Neural crest cell (in vitro differentiated cells): ENCODE measurements around the gene ADD1. TPM values are rescaled to one million over a fixed set of nuclear protein-coding genes. Genes with fewer than 3 reads are reported as not detected.
"Not testable (repeated sequence)": the region's sequence is repeated elsewhere in the genome, so short reads cannot be mapped to it uniquely, and the experiment has no call there.

Source experiments
- DNase-seq: peaks from one replicate; pipeline ENCODE4 v3.0.0; 2021; ENCODE audit warnings: low read depth, mixed read lengths, low spot score
- H3K27ac Mint-ChIP-seq: one replicate; pipeline ENCODE4 v1.8.0; 2021; ENCODE audit warnings: mild to moderate bottlenecking, mixed read lengths; ENCODE audit not compliant: unreplicated experiment
- H3K27me3 Mint-ChIP-seq: 2 replicates; pipeline ENCODE4 v1.8.0; 2021; ENCODE audit warnings: low read depth, mild to moderate bottlenecking, mixed read lengths
- H3K36me3 Mint-ChIP-seq: 2 replicates; pipeline ENCODE4 v1.8.0; 2021; ENCODE audit warnings: low read depth, mild to moderate bottlenecking, mixed read lengths
- H3K4me1 Mint-ChIP-seq: 2 replicates; pipeline ENCODE4 v1.8.0; 2021; ENCODE audit warnings: mixed read lengths
- H3K4me3 Mint-ChIP-seq: one replicate; pipeline ENCODE4 v1.8.0; 2021; ENCODE audit warnings: mild to moderate bottlenecking, mixed read lengths
- H3K9me3 Mint-ChIP-seq: 2 replicates; pipeline ENCODE4 v1.8.0; 2021; ENCODE audit warnings: mixed read lengths
- CTCF ChIP-seq: fragments of 200-600 bp; sonication (generic); conservative IDR thresholded peaks from 2 replicates; pipeline ENCODE4 v1.5.0; 2021; ENCODE audit warnings: antibody characterized with exemption, mild to moderate bottlenecking
- total RNA-seq: library from RNA; stranded (reverse); gene quantifications from 2 replicates; pipeline ENCODE4 v1.2.1, GENCODE V29; 2021

Gene ADD1
- total RNA-seq, 1 donor from 2014 or later: 230 TPM

- no peak for DNase-seq
- no peak for TF ChIP-seq CTCF
- peaks cover 8% of the 10 kb centered on the region for H3K36me3 Mint-ChIP-seq
- H3K27ac Mint-ChIP-seq: no peak overlapping the region
- H3K4me3 Mint-ChIP-seq: peak overlapping the region; percentile 41
- no peaks in the 10 kb centered on the region for H3K4me1 Mint-ChIP-seq
- H3K27me3 Mint-ChIP-seq: no peaks in the 10 kb centered on the region
- H3K9me3 Mint-ChIP-seq: no peaks in the 10 kb centered on the region
These were observed 99.9 kb downstream of the ADD1 start for GRCh38 chr4:2943364-2944090.

DNA sequence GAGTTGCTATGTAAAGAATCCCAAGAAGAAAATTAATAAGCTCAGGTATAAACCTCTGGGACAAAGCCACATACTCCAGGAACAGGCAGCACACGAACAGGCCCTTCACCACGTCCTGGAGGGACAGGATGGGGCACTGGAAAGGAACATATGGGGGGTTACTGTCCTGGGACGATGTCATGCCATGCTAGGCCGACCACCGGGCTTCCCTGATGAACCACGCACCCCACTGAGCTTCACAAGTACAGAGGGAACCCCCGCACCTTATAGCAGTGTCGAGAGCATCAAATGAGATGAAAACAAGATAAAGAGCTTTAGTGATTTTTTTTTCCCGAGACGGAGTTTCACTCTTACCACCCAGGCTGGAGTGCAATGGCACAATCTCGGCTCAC, 100.4 kb downstream of the ADD1 start:
- no peak for DNase-seq
- H3K4me3 Mint-ChIP-seq: peak overlapping the region; percentile 41
- no peaks in the 10 kb centered on the region for H3K4me1 Mint-ChIP-seq
- no peaks in the 10 kb centered on the region for H3K27me3 Mint-ChIP-seq
- TF ChIP-seq CTCF: no peak
- H3K36me3 Mint-ChIP-seq: peaks cover 8% of the 10 kb centered on the region
- peak overlapping the region; percentile 83 for H3K27ac Mint-ChIP-seq
- H3K9me3 Mint-ChIP-seq: no peaks in the 10 kb centered on the region

DNA sequence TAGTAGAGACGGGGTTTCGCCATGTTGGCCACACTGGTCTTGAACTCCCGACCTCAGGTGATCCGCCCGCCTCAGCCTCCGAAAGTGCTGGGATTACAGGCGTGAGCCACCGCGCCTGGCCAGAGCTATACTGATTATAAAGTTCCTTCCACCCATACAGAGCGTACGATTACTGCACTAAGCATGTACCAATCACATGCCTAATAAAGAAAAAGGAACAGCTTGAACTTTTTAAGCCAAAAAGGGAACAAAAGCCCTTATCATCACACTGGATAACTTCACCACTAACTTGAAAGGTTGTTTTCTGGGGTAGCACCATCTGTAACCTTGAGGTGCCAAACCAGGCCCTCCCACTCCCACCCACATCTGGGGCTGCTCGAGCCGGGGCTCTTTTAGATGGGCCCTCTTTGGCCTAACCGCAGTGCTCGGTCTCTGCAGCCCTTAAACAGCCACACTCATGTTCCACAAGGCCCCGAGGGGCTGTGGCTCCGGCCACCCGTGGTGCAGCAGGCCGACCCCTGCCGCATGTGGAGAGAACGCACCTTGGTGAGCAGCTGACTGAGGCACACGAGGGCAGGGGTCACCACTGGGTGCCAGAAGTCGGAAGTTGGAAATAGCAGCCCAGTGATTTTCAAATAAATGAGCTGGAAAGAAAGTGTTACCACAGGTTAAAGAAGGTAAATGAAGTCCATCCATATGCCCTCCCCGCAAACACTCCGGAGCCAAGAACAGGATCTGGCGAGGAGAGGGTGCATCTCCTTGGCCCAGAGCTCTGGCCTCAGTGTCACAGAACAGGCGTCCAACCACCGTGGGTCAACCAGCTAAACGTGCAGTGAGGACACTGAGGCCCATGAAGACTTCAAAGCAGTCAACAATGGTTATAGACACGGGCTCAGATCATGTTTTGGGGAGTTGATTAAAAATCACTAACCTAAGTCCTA, 101.2 kb downstream of the ADD1 start:
- Mint-ChIP-seq H3K36me3 (peaks cover 8% of the 10 kb centered on the region), H3K27me3 (no peaks in the 10 kb centered on the region), H3K4me3 (no peak overlapping the region), H3K4me1 (no peaks in the 10 kb centered on the region), H3K27ac (no peak overlapping the region), H3K9me3 (no peaks in the 10 kb centered on the region)
- TF ChIP-seq CTCF: no peak
- no peak for DNase-seq

DNA sequence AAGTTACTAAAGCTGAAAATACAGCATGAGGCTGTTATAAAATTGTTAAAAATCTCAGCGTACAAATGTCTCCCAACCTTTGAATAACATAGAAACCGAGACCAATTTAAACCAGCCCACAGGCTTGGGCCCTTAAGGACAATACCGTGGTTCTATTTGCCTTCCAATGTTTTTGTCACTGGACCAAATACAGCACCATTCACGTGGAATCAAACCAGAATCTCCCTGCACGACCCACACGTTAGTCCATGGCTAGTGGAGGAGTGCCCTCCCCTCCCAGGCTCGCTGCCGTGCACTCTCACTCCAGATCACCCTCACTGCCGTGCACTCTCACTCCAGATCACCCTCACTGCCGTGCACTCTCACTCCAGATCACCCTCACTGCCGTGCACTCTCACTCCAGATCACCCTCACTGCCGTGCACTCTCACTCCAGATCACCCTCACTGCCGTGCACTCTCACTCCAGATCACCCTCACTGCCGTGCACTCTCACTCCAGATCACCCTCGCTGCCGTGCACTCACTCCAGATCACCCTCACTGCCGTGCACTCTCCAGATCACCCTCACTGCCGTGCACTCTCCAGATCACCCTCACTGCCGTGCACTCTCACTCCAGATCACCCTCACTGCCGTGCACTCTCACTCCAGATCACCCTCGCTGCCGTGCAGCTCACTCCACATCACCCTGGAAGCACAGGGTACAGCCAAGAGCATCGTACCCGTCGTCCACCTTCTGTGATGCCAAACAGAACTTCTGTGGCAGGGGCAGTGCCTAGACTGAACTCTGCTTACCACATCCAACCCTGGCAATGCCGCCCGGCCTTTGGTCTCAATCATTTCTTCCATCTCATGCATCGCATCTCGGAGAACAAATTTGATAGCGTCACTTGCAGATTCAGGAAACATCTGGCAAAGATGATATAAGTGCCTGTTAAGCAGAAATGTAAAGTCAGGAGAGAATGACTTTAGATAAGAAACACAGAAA, 102.3 kb downstream of the ADD1 start:
- not testable (repeated sequence) for H3K4me3 Mint-ChIP-seq, DNase-seq, H3K27ac Mint-ChIP-seq, H3K27me3 Mint-ChIP-seq, H3K4me1 Mint-ChIP-seq, H3K9me3 Mint-ChIP-seq
- peaks cover 14% of the 10 kb centered on the region for H3K36me3 Mint-ChIP-seq

DNA sequence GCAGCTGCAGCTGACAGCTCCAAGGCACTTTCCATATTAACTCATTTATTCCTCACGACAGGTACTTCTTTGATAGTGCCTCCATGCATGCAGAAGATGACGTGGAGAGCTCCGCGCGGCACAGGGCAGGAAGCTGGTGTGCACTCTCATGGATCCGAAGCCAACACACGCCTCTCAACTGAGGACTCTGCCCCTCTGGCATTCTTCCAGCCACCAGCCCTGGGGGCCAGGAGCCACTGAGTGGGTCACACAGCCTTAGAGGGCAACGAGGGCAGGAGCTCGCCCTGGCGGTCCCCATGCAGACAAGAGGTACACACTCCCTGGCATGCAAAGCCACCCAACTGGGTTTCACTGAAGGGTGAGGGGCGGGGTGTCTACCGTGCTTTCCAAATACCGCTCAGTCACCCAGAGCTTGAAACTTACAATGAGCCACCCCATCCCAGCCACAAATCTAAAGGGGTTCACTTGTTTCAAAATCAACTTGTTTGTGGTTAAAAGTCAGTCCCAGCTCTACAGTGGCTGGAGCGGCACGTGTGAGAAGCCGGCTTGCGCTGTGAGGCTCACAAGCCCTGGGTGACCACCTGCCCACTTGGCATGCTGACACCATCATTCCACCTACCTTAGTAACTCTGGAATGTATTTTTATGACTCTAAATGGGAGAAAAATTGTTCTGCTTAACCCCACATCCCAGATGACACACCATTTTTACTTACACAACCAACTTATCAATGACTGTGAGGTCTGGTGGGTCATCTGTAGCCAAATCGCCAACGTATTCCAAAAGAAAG, 103.4 kb downstream of the ADD1 start:
- DNase-seq: no peak
- Mint-ChIP-seq H3K4me1 (no peaks in the 10 kb centered on the region), H3K27me3 (no peaks in the 10 kb centered on the region), H3K36me3 (peaks cover 19% of the 10 kb centered on the region), H3K27ac (no peak overlapping the region), H3K9me3 (no peaks in the 10 kb centered on the region), H3K4me3 (no peak overlapping the region)
- no peak for TF ChIP-seq CTCF
